MCF 10A (cell line): ENCODE data around the gene MYMK. TPM values are rescaled to one million over a fixed set of nuclear protein-coding genes. Genes with fewer than 3 reads are reported as not detected.

Experiments used
- BruUV-seq: library from RNA; stranded (reverse); fragments of 400-500 nt; replicated peaks from 2 replicates; lab custom pipeline; 2021; lab: Mats Ljungman, UMichigan
- CTCF ChIA-PET: fragments of 300-600 bp; sonication (Branson Sonifier 250); formaldehyde crosslinking; extraction: SDS; loops from one replicate; lab custom pipeline; 2021; ENCODE audit warnings: antibody characterized with exemption, inconsistent platforms; lab: Yijun Ruan, JAX
- POLR2A ChIA-PET: fragments of 300-600, 350-650 bp; sonication (Branson Sonifier 250); formaldehyde crosslinking; extraction: SDS; loops from one replicate; lab custom pipeline; 2020; ENCODE audit warnings: antibody characterized with exemption, inconsistent platforms; lab: Yijun Ruan, JAX
- DNase-seq: peaks from one replicate; pipeline ENCODE4 v3.0.0-alpha.2; 2018; ENCODE audit not compliant: unreplicated experiment
- H3K27ac Mint-ChIP-seq: one replicate; pipeline ENCODE4 v1.8.0; 2022; ENCODE audit warnings: mild to moderate bottlenecking, low read depth, mixed read lengths; ENCODE audit not compliant: unreplicated experiment
- H3K27me3 Mint-ChIP-seq: one replicate; pipeline ENCODE4 v1.8.0; 2022; ENCODE audit warnings: mixed read lengths; ENCODE audit not compliant: insufficient read depth, unreplicated experiment
- H3K36me3 Mint-ChIP-seq: one replicate; pipeline ENCODE4 v1.8.0; 2022; ENCODE audit warnings: mild to moderate bottlenecking, moderate library complexity, mixed read lengths; ENCODE audit not compliant: insufficient read depth, unreplicated experiment
- H3K4me1 Mint-ChIP-seq: one replicate; pipeline ENCODE4 v1.8.0; 2022; ENCODE audit warnings: mixed read lengths; ENCODE audit not compliant: insufficient read depth, unreplicated experiment
- H3K4me3 Mint-ChIP-seq: one replicate; pipeline ENCODE4 v1.8.0; 2022; ENCODE audit warnings: mild to moderate bottlenecking, moderate library complexity, mixed read lengths; ENCODE audit not compliant: unreplicated experiment
- H3K9me3 Mint-ChIP-seq: one replicate; pipeline ENCODE4 v1.8.0; 2022; ENCODE audit warnings: mixed read lengths; ENCODE audit not compliant: unreplicated experiment
- intact Hi-C: fragments of 100-400 bp; cut with micrococcal nuclease; formaldehyde crosslinking; loops from 2 replicates; pipeline ENCODE4 v1.14.1; 2022
- total RNA-seq: library from RNA; stranded (reverse); gene quantifications from 2 replicates; pipeline ENCODE4 v1.2.3, GENCODE V29; 2022
- TF ChIP-seq, protein P1 (sequence below): fragments of 200-600 bp; IDR thresholded peaks from one replicate; pipeline ENCODE4 v1.8.0; 2022; ENCODE audit warnings: antibody characterized with exemption, mild to moderate bottlenecking; ENCODE audit not compliant: unreplicated experiment

Gene MYMK
- total RNA-seq, 1 experiment from 2014 or later = not detected

DNA sequence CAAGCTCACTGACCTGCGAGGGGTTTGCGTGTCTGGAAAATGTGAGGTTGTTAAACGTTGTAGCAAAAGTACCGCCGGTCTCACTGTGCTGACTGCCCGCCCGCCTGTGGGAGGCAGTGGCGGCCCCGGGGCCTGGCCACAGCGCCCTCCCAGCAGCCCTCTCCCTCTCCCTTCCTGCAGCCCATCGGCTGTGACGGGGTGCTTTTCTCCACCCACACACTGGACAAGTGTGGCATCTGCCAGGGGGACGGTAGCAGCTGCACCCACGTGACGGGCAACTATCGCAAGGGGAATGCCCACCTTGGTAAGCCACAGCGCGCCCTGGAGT lies 15.9 kb upstream of the MYMK start:
- POLR2A ChIA-PET = no interaction called here
- H3K9me3 Mint-ChIP-seq = no peaks in the 10 kb centered on the region
- H3K27me3 Mint-ChIP-seq = peaks cover 48% of the 10 kb centered on the region
- H3K4me3 Mint-ChIP-seq = no peak overlapping the region
- no peaks in the 10 kb centered on the region for H3K36me3 Mint-ChIP-seq
- DNase-seq = no peak
- H3K27ac Mint-ChIP-seq = no peak overlapping the region
- CTCF ChIA-PET = interaction anchor here (1.3 kb wide), 1 partner anchor 43 kb away, joined by 4 read pairs; no protein-coding TSS in a partner anchor
- H3K4me1 Mint-ChIP-seq = no peaks in the 10 kb centered on the region
- intact Hi-C loops = no loop called here
- no TSS peak for BruUV-seq
- TF ChIP-seq, protein P1, sequence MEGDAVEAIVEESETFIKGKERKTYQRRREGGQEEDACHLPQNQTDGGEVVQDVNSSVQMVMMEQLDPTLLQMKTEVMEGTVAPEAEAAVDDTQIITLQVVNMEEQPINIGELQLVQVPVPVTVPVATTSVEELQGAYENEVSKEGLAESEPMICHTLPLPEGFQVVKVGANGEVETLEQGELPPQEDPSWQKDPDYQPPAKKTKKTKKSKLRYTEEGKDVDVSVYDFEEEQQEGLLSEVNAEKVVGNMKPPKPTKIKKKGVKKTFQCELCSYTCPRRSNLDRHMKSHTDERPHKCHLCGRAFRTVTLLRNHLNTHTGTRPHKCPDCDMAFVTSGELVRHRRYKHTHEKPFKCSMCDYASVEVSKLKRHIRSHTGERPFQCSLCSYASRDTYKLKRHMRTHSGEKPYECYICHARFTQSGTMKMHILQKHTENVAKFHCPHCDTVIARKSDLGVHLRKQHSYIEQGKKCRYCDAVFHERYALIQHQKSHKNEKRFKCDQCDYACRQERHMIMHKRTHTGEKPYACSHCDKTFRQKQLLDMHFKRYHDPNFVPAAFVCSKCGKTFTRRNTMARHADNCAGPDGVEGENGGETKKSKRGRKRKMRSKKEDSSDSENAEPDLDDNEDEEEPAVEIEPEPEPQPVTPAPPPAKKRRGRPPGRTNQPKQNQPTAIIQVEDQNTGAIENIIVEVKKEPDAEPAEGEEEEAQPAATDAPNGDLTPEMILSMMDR = no peak

DNA sequence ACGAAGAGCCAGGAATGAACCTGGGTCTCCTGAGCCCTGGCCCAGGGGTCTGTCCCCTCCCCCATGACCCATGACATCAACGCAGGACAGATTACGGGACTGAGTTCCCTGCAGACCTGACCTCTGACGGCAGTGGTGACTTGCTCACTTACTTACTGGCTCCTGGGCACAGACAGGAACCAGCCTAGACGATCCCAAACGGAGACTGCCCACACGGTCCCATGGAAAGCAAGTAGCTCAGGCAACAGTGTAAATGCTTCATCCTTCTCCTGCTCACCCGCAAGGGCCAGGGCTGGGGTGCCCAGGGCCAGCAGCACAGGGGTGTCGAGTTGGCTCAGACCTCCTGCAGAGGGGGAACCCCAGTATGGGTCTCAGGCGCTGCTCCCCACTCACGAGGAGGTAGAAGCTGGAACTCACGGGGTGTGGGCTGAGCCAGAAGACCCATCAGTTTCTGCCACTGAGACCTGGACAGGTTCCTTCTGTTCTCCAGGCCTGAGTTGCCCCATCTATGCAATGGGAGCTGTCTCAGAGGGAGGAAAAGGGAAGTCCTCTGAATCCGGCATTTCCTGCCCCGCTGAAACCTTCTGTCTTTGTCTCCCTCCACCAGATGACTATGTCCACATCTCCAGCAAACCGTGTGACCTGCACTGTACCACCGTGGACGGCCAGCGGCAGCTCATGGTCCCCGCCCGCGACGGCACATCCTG lies 15.4 kb upstream of the MYMK start:
- POLR2A ChIA-PET = interaction anchor here (0.7 kb wide), 1 partner anchor 600 kb away, joined by 3 read pairs; no protein-coding TSS in a partner anchor
- BruUV-seq = no TSS peak
- TF ChIP-seq, protein P1 = no peak
- H3K27me3 Mint-ChIP-seq = peaks cover 43% of the 10 kb centered on the region
- no peak overlapping the region for H3K27ac Mint-ChIP-seq
- intact Hi-C loops = no loop called here
- H3K4me3 Mint-ChIP-seq = no peak overlapping the region
- no peaks in the 10 kb centered on the region for H3K4me1 Mint-ChIP-seq
- CTCF ChIA-PET = no interaction called here
- H3K36me3 Mint-ChIP-seq = no peaks in the 10 kb centered on the region
- H3K9me3 Mint-ChIP-seq = no peaks in the 10 kb centered on the region
- no peak for DNase-seq

DNA sequence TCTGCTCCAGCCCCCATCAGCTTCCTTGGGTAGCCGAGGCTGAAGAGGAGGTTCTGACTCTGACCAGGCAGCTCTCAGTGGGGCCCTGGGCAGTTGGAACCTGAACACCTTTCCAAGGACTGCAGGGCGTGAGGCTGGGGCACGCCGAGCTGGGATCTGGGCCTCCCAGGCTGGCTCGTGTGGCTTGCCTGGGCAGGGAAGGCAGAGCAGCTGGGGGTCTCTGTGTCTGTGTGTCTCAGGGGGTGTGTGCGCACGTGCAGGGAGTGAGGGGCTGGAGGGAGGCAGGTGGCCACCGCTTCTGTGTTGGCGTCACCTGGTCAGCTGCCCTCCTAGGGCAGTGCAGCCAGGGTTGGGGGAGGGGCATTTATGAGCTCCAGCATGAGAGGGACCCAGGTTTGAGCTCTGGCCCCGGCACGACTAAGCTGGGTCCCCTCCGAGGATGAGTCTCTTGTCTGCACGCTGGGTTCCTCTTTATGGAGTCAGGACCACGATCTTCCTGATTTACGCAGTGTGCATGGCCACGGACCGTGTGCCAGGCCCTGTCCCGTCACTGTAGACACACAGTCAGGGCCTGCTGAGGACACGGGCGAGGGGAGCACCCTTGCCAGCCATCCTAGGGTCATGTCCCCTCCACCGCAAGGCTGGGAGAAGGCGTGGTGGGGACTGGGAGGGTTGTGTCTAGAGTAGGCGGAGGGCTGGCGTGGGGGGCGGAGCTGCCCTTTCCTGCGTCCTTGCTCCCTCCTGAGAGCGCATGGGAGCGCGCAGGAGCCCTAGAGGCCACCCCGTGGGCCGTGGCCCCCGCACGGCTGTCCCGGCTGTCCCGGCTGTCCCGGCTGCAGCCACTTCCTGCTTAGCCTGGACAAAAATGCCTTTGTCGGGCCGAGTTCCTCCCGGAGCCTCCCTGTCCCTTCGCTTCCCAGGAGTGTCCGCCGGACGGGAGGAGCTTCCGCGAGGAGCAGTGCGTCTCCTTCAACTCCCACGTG lies 14.4 kb upstream of the MYMK start:
- H3K27ac Mint-ChIP-seq = no peak overlapping the region
- H3K4me1 Mint-ChIP-seq = no peaks in the 10 kb centered on the region
- ChIA-PET POLR2A (interaction anchor here (0.7 kb wide), 1 partner anchor 601 kb away, joined by 3 read pairs; no protein-coding TSS in a partner anchor), CTCF (interaction anchor here (0.7 kb wide), 1 partner anchor 63 kb away, joined by 3 read pairs; no protein-coding TSS in a partner anchor)
- H3K4me3 Mint-ChIP-seq = no peak overlapping the region
- no peaks in the 10 kb centered on the region for H3K9me3 Mint-ChIP-seq
- TF ChIP-seq, protein P1 = no peak
- DNase-seq = no peak
- no peaks in the 10 kb centered on the region for H3K36me3 Mint-ChIP-seq
- no TSS peak for BruUV-seq
- H3K27me3 Mint-ChIP-seq = peaks cover 34% of the 10 kb centered on the region
- intact Hi-C loops = no loop called here

DNA sequence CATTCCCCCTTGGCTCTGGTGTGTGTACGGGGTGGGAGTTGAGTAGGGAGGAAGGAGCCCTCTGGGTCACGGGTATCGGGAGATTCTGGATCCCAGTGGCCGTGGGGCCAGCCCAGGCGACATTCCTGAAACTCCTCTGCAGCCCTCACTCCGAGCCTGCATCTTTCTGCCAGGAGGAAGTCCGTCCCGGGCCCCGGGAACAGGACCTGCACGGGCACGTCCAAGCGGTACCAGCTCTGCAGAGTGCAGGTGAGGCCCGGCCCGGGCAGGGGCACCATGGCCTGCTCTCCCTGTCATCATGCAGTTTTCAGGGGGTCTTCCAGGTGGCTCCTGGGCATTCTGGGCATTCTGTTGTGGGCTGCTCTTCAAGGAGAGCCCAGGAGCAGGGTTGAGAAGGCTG lies 13.4 kb upstream of the MYMK start:
- H3K27ac Mint-ChIP-seq = no peak overlapping the region
- ChIA-PET CTCF (interaction anchor here (0.6 to 0.7 kb wide), 2 partner anchors 64 to 308 kb away, joined by 3 read pairs; no protein-coding TSS in a partner anchor), POLR2A (no interaction called here)
- H3K36me3 Mint-ChIP-seq = no peaks in the 10 kb centered on the region
- H3K9me3 Mint-ChIP-seq = no peaks in the 10 kb centered on the region
- H3K4me1 Mint-ChIP-seq = no peaks in the 10 kb centered on the region
- no peak for DNase-seq
- TF ChIP-seq, protein P1 = no peak
- no peak overlapping the region for H3K4me3 Mint-ChIP-seq
- no TSS peak for BruUV-seq
- intact Hi-C loops = no loop called here
- H3K27me3 Mint-ChIP-seq = peaks cover 34% of the 10 kb centered on the region
